SK-N-MC (cell line): ENCODE results near the gene RHOXF1.
"Not testable (repeated sequence)": the region's sequence is repeated elsewhere in the genome, so short reads cannot be mapped to it uniquely, and the experiment has no call there.

ENCODE experiments used
- EZH2 ChIP-seq: fragments of 200-600 bp; sonication (generic); IDR thresholded peaks from one replicate; pipeline ENCODE4 v1.6.1; 2017; ENCODE audit warnings: antibody characterized with exemption
- POLR2AphosphoS5 ChIP-seq: IDR thresholded peaks from 2 replicates; pipeline ENCODE4 v1.6.1; 2012; ENCODE audit warnings: mild to moderate bottlenecking, low read depth, low read length, borderline replicate concordance

- TF ChIP-seq EZH2, POLR2AphosphoS5: not testable (repeated sequence)
Observed at GRCh38 chrX:120077590-120077989, 38.1 kb downstream of the RHOXF1 start, which contains the start of gene RHOXF2B.
